Measurements from ENCODE around the gene C1orf105.

- no peak for TF ChIP-seq ZBTB26 (tag by site-specific recombination; optimal IDR thresholded peaks at IDR 0.05)
- TF ChIP-seq ZNF324 (tag by site-specific recombination; IDR thresholded peaks at IDR 0.05) = no peak
- no peak for TF ChIP-seq GLIS1 (tag by site-specific recombination; IDR thresholded peaks at IDR 0.05)
- TF ChIP-seq CTCF (tag by site-specific recombination; IDR thresholded peaks at IDR 0.05) = no peak
Measured at GRCh38 chr1:172406968-172407367, 13.5 kb upstream of the C1orf105 start.

Data from HEK293 (cell line).